ENCODE results near the gene AKAP6. TPM values are rescaled to one million over a fixed set of nuclear protein-coding genes. Genes with fewer than 3 reads are reported as not detected.

Gene AKAP6
- total RNA-seq, 1 donor from 2014 or later = 3.6 TPM

- peaks cover 74% of the 10 kb centered on the region for H3K4me1 Mint-ChIP-seq (ENCODE audit: low read depth)
- no peaks in the 10 kb centered on the region for H3K36me3 Mint-ChIP-seq (ENCODE audit: low read depth)
- no peaks in the 10 kb centered on the region for H3K9me3 Mint-ChIP-seq (ENCODE audit: low read depth)
- peak overlapping the region; percentile 23 for H3K4me3 Mint-ChIP-seq (ENCODE audit: unreplicated experiment)
- H3K27ac Mint-ChIP-seq (ENCODE audit: unreplicated experiment) = peak overlapping the region; percentile 93
- no peak for TF ChIP-seq CTCF (IDR thresholded peaks at IDR 0.05)
- H3K27me3 Mint-ChIP-seq (ENCODE audit: low read depth) = no peaks in the 10 kb centered on the region
- no peak for DNase-seq (ENCODE audit: low spot score)
These were observed 143.7 kb downstream of the AKAP6 start for GRCh38 chr14:32472512-32473463.

GRCh38 chr14:32473464-32473855, 144.4 kb downstream of the AKAP6 start:
- H3K36me3 Mint-ChIP-seq (ENCODE audit: low read depth) = no peaks in the 10 kb centered on the region
- peak overlapping the region; percentile 93 for H3K27ac Mint-ChIP-seq (ENCODE audit: unreplicated experiment)
- H3K4me1 Mint-ChIP-seq (ENCODE audit: low read depth) = peaks cover 74% of the 10 kb centered on the region
- DNase-seq (ENCODE audit: low spot score) = no peak
- no peaks in the 10 kb centered on the region for H3K9me3 Mint-ChIP-seq (ENCODE audit: low read depth)
- H3K4me3 Mint-ChIP-seq (ENCODE audit: unreplicated experiment) = no peak overlapping the region
- no peaks in the 10 kb centered on the region for H3K27me3 Mint-ChIP-seq (ENCODE audit: low read depth)
- no peak for TF ChIP-seq CTCF (IDR thresholded peaks at IDR 0.05)

GRCh38 chr14:32474478-32475195, 145.5 kb downstream of the AKAP6 start:
- no peaks in the 10 kb centered on the region for H3K36me3 Mint-ChIP-seq (ENCODE audit: low read depth)
- no peaks in the 10 kb centered on the region for H3K27me3 Mint-ChIP-seq (ENCODE audit: low read depth)
- DNase-seq (ENCODE audit: low spot score) = no peak
- H3K27ac Mint-ChIP-seq (ENCODE audit: unreplicated experiment) = no peak overlapping the region
- H3K4me3 Mint-ChIP-seq (ENCODE audit: unreplicated experiment) = no peak overlapping the region
- H3K4me1 Mint-ChIP-seq (ENCODE audit: low read depth) = peaks cover 70% of the 10 kb centered on the region
- H3K9me3 Mint-ChIP-seq (ENCODE audit: low read depth) = no peaks in the 10 kb centered on the region
- no peak for TF ChIP-seq CTCF (IDR thresholded peaks at IDR 0.05)

GRCh38 chr14:32476532-32476931, 147.4 kb downstream of the AKAP6 start:
- no peak for TF ChIP-seq CTCF (IDR thresholded peaks at IDR 0.05)
- peaks cover 70% of the 10 kb centered on the region for H3K4me1 Mint-ChIP-seq (ENCODE audit: low read depth)
- no peaks in the 10 kb centered on the region for H3K27me3 Mint-ChIP-seq (ENCODE audit: low read depth)

GRCh38 chr14:32477396-32477795, 148.3 kb downstream of the AKAP6 start:
- TF ChIP-seq CTCF (IDR thresholded peaks at IDR 0.05) = no peak
- Mint-ChIP-seq H3K27ac (ENCODE audit: unreplicated experiment) (no peak overlapping the region), H3K9me3 (ENCODE audit: low read depth) (no peaks in the 10 kb centered on the region), H3K27me3 (ENCODE audit: low read depth) (no peaks in the 10 kb centered on the region), H3K36me3 (ENCODE audit: low read depth) (no peaks in the 10 kb centered on the region), H3K4me3 (ENCODE audit: unreplicated experiment) (no peak overlapping the region), H3K4me1 (ENCODE audit: low read depth) (peaks cover 69% of the 10 kb centered on the region)
- no peak for DNase-seq (ENCODE audit: low spot score)

More at GRCh38 chr14:32476532-32476931, 147.4 kb downstream of the AKAP6 start:
- no peak overlapping the region for H3K4me3 Mint-ChIP-seq (ENCODE audit: unreplicated experiment)
- H3K9me3 Mint-ChIP-seq (ENCODE audit: low read depth) = no peaks in the 10 kb centered on the region
- H3K36me3 Mint-ChIP-seq (ENCODE audit: low read depth) = no peaks in the 10 kb centered on the region
- no peak overlapping the region for H3K27ac Mint-ChIP-seq (ENCODE audit: unreplicated experiment)
- no peak for DNase-seq (ENCODE audit: low spot score)

Measured in chondrocyte (in vitro differentiated cells).